AG04449 (cell line): ENCODE data around the gene CERS5.

Source experiments
- CTCF ChIA-PET: fragments of 350-600 bp; formaldehyde crosslinking; extraction: SDS; loops from one replicate; lab custom pipeline; 2021; ENCODE audit warnings: antibody characterized with exemption; lab: Yijun Ruan, JAX
- POLR2A ChIA-PET: fragments of 400-600, 350-600 bp; formaldehyde crosslinking; extraction: SDS; loops from one replicate; lab custom pipeline; 2020; ENCODE audit warnings: antibody characterized with exemption, inconsistent platforms; lab: Yijun Ruan, JAX
- DNase-seq: peaks from one replicate; pipeline ENCODE4 v3.0.0-alpha.2; 2010; ENCODE audit warnings: low read depth, low spot score
- H3K4me3 ChIP-seq: 2 replicates; pipeline ENCODE4 v1.5.1; 2011; ENCODE audit warnings: low read depth, mild to moderate bottlenecking, control low read depth, low read length
- TF ChIP-seq, protein P1 (sequence below): IDR thresholded peaks from one replicate; pipeline ENCODE4 v1.5.1; 2011; ENCODE audit warnings: mild to moderate bottlenecking, moderate library complexity, low read length, control low read depth, inconsistent platforms; ENCODE audit not compliant: insufficient read depth; ENCODE audit errors: missing control alignments

The CERS5 gene

DNA sequence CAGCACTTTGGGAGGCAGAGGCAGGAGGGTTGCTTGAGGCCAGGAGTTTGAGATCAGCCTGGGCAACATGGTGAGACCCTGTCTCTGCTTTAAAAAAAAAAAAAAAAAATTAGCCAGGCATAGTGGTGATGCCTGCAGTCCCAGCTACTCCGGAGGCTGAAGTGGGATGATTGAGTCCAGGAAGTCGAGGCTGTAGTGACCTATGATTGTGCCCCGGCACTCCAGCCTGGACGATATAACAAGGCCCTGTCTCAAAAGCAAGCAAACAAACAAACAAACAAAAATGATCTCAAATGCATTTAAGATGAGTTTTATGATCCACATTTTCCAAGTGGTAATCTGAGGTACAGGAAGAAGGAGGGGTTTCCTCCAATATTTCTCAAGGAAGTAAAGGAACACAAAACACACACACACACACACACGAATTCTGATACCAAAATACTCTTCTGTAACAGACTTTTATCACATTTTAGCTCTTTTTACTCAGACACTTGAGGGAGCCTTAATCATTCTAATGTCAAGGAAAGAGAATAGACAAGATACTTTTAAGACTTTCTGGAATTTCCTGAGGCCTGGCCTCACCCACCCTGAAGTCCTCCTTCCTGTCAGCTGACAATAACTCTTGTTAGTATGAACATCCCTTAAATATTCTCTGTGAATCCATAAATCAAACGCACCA lies 44.4 kb upstream of the CERS5 start:
- ChIA-PET POLR2A (interaction anchor here (0.6 to 3.5 kb wide), 4 partner anchors 10 to 105 kb away, joined by 3 to 25 read pairs (median 4); partner anchors contain the start of gene LIMA1), CTCF (interaction anchor here (0.7 to 5.3 kb wide), 9 partner anchors 10 to 180 kb away, joined by 3 to 33 read pairs (median 5); partner anchors contain the start of gene COX14)
- no peak for DNase-seq

DNA sequence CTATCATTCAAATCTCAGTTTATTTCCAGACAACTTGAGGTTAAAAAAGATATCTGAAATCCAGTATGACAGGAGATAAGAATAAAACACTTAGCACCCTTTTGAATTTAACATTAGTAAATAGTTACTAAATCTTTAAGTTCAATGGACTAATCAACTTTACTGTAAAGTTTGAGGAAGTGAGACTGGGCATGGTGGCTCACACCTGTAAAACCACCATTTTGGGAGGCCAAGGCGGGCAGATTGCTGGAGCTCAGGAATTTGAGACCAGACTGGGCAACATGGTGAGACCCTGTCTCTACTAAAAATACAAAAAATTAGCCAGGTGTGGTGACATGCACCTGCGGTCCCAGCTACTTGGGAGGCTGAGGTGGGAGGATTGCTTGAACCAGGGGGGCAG lies 40.3 kb upstream of the CERS5 start:
- CTCF ChIA-PET: interaction anchor here (0.6 to 1.2 kb wide), 3 partner anchors 12 to 594 kb away, joined by 3 read pairs; partner anchors contain the start of gene COX14
- DNase-seq: no peak
- TF ChIP-seq, protein P1, sequence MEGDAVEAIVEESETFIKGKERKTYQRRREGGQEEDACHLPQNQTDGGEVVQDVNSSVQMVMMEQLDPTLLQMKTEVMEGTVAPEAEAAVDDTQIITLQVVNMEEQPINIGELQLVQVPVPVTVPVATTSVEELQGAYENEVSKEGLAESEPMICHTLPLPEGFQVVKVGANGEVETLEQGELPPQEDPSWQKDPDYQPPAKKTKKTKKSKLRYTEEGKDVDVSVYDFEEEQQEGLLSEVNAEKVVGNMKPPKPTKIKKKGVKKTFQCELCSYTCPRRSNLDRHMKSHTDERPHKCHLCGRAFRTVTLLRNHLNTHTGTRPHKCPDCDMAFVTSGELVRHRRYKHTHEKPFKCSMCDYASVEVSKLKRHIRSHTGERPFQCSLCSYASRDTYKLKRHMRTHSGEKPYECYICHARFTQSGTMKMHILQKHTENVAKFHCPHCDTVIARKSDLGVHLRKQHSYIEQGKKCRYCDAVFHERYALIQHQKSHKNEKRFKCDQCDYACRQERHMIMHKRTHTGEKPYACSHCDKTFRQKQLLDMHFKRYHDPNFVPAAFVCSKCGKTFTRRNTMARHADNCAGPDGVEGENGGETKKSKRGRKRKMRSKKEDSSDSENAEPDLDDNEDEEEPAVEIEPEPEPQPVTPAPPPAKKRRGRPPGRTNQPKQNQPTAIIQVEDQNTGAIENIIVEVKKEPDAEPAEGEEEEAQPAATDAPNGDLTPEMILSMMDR: no peak
- POLR2A ChIA-PET: interaction anchor here (0.6 kb wide), 2 partner anchors 13 to 55 kb away, joined by 3 read pairs; no protein-coding TSS in a partner anchor
- H3K4me3 ChIP-seq: no peak overlapping the region

More for the DNA sequence above, 44.4 kb upstream of the CERS5 start:
- TF ChIP-seq, protein P1: no peak
- H3K4me3 ChIP-seq: no peak overlapping the region

DNA sequence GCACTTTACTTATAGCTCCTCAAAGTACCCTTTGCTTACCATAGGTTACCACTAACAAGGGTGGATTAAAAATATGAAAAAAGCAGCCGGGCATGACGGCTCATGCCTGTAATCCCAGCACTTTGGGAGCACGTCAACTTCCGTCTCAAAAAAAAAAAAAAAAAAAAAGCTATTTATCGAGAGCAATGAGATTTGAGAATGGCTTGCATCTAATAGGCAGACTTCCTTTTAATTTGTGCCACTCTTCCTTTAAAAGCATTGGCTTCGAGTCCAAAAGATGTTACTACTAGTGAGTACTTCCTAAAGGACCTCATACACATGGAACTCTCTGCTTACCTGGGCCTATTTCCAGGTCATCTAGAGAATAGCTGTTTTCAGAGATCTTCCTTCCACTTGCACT lies 38.5 kb upstream of the CERS5 start:
- no peak overlapping the region for H3K4me3 ChIP-seq
- CTCF ChIA-PET: interaction anchor here (1.4 to 2.2 kb wide), 3 partner anchors 19 to 109 kb away, joined by 3 to 6 read pairs (median 5); partner anchors contain the start of gene COX14
- TF ChIP-seq, protein P1: no peak
- POLR2A ChIA-PET: interaction anchor here (0.6 kb wide), 1 partner anchor 37 kb away, joined by 3 read pairs; no protein-coding TSS in a partner anchor
- DNase-seq: no peak

DNA sequence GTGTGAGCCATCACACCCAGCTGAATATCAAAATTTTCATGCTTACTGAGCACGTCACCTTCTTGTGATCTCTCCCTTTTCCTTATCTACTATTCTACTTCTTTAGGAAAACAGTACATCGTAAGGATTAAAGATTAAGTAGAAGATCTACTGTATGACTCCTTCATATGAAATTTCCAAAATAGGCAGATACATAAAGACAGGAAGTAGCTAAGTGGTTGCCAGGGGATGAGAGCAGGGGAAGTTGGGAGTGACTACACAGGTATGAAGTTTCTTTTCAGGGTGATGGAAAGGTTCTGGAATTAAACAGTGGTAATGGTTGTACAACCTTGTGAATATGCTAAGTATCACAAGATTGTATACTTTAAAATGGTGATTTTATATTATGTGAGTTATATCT lies 36.5 kb upstream of the CERS5 start:
- no peak overlapping the region for H3K4me3 ChIP-seq
- DNase-seq: no peak
- TF ChIP-seq, protein P1: no peak
- ChIA-PET POLR2A (interaction anchor here (0.7 to 1.0 kb wide), 2 partner anchors 14 to 80 kb away, joined by 3 read pairs; partner anchors contain the start of gene LIMA1), CTCF (interaction anchor here (1.0 to 1.2 kb wide), 3 partner anchors 15 to 433 kb away, joined by 3 read pairs; no protein-coding TSS in a partner anchor)

DNA sequence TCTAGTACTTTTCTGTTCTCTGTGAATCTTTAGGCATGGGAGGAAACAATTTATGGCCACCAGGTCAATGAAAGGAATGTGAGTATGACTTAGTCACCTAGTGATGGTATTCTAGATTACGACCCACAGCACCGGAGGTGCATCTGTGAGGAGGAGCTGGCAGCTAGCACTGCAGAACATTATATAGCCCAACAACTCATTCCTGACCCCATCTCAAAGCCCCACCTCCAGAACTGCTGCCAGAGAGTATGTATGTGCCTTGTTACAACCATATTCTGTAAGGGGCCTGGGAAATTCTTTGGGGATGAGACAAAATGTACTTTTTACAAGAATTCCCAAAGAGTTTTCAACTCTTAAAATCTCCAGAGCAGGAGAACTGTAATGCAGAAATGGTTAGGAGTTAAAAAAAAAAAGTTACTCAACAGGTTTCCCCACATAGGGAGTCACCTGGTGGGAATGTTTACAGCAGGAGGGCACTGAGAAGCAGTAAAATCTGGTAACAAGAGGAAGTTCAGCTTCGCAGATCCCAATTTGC lies 34.9 kb upstream of the CERS5 start:
- ChIA-PET CTCF (no interaction called here), POLR2A (interaction anchor here (0.5 to 2.0 kb wide), 3 partner anchors 19 to 82 kb away, joined by 3 to 6 read pairs (median 4); no protein-coding TSS in a partner anchor)
- peak; percentile 93 for DNase-seq
- H3K4me3 ChIP-seq: peak overlapping the region; percentile 2; the same call in 1 of the 2 replicates
- TF ChIP-seq, protein P1: no peak
